ENCODE data around the gene PABPC3.

DNA sequence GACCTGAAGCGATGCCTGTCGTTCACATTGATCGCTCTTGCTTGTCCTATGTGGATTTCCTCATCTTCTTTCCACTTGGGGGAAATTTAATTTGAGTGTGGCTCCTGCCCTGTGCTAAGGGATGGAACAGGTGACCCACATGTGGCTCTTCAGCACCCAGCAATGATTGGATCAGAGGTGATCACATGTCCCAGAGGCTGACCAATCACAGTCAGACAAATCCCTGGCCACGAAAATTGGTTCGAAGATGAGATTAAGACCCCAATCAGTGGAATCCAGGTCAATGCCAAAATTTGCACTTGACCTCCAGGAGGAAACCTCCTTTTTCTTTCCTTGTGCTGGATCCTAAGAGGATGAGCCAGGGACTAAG is 52.5 kb downstream of the PABPC3 start:
- TF ChIP-seq CTCF (conservative IDR thresholded peaks at IDR 0.05 in 1 of 2, IDR thresholded peaks at IDR 0.05 in 1 of 2; ENCODE audit: extremely low read depth in 1 of 2, insufficient read depth in 1 of 2, low read depth in 1 of 2, low read length in 2 of 2) (no peak), EZH2 (IDR thresholded peaks at IDR 0.05; ENCODE audit: borderline replicate concordance, low read length) (no peak)
